ENCODE data around the gene MAPK8IP3.

The MAPK8IP3 gene

DNA sequence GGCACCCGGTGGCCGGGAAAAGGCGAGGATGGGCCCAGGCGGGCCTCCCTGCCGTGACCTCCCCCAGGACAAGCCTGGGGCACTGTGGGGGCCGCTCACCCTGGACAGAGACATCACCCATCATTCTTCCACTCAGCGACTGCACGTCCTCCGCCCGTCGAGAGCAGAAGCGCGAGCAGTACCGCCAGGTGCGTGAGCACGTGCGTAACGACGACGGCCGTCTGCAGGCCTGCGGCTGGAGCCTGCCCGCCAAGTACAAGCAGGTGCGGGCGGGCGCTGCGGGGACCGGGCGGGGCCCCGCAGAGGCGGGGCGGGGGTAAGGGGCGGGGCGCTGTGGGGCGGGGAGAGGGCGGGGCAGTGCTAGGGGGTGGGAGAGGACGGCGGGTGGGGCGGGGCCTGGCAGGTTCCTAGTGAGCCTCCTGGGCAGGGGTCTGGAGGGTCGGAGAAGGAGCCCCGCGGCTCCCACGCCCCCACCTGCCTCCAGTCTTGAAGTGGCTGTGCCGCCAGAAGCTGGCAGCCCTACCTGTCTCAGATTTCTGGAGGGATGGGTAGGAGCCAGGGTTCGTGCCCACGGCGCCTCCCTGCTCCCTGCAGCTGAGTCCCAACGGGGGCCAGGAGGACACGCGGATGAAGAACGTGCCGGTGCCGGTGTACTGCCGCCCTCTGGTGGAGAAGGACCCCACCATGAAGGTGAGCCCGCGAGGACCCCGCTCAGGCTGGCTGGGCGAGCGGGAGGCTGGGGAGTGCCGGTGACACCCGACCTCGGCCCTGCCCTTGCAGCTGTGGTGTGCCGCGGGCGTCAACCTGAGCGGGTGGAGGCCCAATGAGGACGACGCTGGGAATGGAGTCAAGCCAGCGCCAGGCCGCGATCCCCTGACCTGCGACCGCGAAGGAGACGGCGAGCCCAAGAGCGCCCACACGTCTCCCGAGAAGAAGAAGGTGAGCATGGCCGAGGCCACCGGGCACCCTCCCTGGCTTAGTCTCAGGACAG is 57.8 kb downstream of the MAPK8IP3 start:
- in situ Hi-C loops (cut with HindIII; ENCODE audit: low sequenced_read_pairs) = no loop called here
- DNase-seq (ENCODE audit: low read depth) = no peak
- TF ChIP-seq, protein P1, sequence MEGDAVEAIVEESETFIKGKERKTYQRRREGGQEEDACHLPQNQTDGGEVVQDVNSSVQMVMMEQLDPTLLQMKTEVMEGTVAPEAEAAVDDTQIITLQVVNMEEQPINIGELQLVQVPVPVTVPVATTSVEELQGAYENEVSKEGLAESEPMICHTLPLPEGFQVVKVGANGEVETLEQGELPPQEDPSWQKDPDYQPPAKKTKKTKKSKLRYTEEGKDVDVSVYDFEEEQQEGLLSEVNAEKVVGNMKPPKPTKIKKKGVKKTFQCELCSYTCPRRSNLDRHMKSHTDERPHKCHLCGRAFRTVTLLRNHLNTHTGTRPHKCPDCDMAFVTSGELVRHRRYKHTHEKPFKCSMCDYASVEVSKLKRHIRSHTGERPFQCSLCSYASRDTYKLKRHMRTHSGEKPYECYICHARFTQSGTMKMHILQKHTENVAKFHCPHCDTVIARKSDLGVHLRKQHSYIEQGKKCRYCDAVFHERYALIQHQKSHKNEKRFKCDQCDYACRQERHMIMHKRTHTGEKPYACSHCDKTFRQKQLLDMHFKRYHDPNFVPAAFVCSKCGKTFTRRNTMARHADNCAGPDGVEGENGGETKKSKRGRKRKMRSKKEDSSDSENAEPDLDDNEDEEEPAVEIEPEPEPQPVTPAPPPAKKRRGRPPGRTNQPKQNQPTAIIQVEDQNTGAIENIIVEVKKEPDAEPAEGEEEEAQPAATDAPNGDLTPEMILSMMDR (IDR thresholded peaks at IDR 0.05; ENCODE audit: low read depth, low read length, missing control alignments) = peak; percentile 63
- H3K4me3 ChIP-seq (ENCODE audit: low read depth, low read length) = no peak overlapping the region

DNA sequence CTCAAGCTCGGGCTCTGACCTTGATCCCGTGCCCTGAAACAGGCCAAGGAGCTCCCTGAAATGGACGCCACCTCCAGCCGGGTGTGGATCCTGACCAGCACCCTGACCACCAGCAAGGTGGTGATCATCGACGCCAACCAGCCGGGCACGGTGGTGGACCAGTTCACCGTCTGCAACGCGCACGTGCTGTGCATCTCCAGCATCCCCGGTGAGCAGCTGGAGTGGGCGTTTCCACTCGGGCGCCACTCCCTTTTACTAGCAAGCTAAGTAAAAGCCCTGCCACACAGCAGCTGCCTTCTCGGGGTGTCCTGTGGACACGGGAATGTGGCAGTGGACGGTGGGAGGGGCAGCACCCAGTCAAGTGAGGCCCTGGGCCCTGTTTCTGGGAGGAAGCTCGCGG is 59.0 kb downstream of the MAPK8IP3 start:
- in situ Hi-C loops (cut with HindIII; ENCODE audit: low sequenced_read_pairs) = no loop called here

DNA sequence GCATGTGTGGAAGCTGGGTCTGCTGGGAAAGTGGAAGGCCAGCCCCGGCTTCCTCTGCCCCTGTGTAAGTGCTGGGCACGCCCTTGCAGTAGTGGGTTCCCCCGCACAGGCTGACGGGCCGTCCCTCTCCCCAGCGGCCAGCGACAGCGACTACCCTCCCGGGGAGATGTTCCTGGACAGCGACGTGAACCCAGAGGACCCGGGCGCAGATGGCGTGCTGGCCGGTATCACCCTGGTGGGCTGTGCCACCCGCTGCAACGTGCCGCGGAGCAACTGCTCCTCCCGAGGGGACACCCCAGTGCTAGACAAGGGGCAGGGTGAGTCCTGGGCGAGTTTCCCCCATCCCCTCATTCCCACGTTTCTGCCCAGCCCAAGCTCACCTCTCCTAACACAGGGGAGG is 59.8 kb downstream of the MAPK8IP3 start:
- no peak for DNase-seq (ENCODE audit: low read depth)
- H3K4me3 ChIP-seq (ENCODE audit: low read depth, low read length) = no peak overlapping the region
- TF ChIP-seq, protein P1 (IDR thresholded peaks at IDR 0.05; ENCODE audit: low read depth, low read length, missing control alignments) = no peak
- in situ Hi-C loops (cut with HindIII; ENCODE audit: low sequenced_read_pairs) = no loop called here

More for the DNA sequence above, 59.0 kb downstream of the MAPK8IP3 start:
- TF ChIP-seq, protein P1 (IDR thresholded peaks at IDR 0.05; ENCODE audit: low read depth, low read length, missing control alignments) = no peak
- no peak overlapping the region for H3K4me3 ChIP-seq (ENCODE audit: low read depth, low read length)
- DNase-seq (ENCODE audit: low read depth) = no peak

DNA sequence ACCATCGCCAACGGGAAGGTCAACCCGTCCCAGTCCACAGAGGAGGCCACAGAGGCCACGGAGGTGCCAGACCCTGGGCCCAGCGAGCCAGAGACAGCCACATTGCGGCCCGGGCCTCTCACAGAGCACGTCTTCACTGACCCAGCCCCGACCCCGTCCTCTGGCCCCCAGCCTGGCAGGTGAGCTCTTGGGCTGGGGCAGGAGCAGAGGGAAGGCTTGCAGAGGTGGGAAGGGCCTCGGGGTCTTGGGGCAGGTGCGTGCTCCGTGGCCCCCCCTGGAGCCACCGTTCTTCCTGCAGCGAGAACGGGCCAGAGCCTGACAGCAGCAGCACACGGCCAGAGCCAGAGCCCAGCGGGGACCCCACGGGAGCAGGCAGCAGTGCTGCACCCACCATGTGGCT is 60.2 kb downstream of the MAPK8IP3 start:
- in situ Hi-C loops (cut with HindIII; ENCODE audit: low sequenced_read_pairs) = no loop called here
- TF ChIP-seq, protein P1 (IDR thresholded peaks at IDR 0.05; ENCODE audit: low read depth, low read length, missing control alignments) = no peak
- H3K4me3 ChIP-seq (ENCODE audit: low read depth, low read length) = no peak overlapping the region
- no peak for DNase-seq (ENCODE audit: low read depth)

DNA sequence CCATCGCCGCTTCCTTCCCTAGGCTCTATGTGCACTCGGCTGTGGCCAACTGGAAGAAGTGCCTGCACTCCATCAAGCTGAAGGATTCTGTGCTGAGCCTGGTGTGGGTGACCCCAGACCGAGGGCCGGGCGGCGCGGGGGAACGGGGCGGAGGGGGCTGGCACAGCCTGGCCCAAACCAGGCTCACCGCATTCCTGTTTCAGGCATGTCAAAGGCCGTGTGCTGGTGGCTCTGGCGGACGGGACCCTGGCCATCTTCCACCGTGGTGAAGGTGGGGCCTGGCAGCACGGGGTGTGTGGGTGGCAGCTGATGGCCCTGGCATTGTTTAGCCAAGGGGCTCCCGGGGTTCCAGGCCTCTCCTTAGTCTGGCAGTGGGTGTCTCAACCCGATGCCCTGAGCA is 60.7 kb downstream of the MAPK8IP3 start:
- in situ Hi-C loops (cut with HindIII; ENCODE audit: low sequenced_read_pairs) = no loop called here
- no peak overlapping the region for H3K4me3 ChIP-seq (ENCODE audit: low read depth, low read length)
- DNase-seq (ENCODE audit: low read depth) = no peak
- TF ChIP-seq, protein P1 (IDR thresholded peaks at IDR 0.05; ENCODE audit: low read depth, low read length, missing control alignments) = no peak

DNA sequence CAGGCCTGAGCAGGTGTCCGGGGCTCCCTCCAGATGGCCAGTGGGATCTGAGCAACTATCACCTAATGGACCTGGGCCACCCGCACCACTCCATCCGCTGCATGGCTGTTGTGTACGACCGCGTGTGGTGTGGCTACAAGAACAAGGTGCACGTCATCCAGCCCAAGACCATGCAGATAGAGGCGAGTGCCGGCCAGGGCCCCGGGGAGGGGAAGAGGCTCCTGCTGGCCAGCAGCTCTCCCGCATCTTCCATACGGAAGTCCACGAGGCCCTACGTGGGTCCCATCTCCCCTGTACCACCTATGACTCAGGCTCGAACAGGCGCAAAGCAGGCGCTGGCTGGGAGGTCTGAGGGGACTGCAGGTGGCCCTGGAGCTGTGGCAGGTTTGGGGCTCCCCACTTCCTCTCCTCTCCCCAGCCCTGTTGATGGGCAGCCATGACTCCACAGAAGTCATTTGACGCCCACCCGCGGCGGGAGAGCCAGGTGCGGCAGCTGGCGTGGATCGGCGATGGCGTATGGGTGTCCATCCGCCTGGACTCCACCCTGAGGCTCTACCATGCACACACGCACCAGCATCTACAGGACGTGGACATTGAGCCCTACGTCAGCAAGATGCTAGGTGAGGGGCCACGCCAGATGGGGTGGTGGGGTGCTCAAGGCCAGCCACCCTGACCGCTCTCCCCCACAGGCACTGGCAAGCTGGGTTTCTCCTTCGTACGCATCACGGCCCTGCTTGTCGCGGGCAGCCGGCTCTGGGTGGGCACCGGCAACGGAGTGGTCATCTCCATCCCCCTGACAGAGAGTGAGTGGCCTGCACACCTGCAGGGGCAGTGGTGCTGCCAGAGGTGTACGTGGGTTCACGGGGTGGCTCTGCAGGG is 61.4 kb downstream of the MAPK8IP3 start:
- TF ChIP-seq, protein P1 (IDR thresholded peaks at IDR 0.05; ENCODE audit: low read depth, low read length, missing control alignments) = no peak

More for the DNA sequence above, 61.4 kb downstream of the MAPK8IP3 start:
- in situ Hi-C loops (cut with HindIII; ENCODE audit: low sequenced_read_pairs) = no loop called here
- H3K4me3 ChIP-seq (ENCODE audit: low read depth, low read length) = no peak overlapping the region
- no peak for DNase-seq (ENCODE audit: low read depth)
